ENCODE measurements around the gene CPNE2. TPM values are rescaled to one million over a fixed set of nuclear protein-coding genes. Genes with fewer than 3 reads are reported as not detected.

CPNE2 gene
- polyA plus RNA-seq, 2 of the 4 experiments (the other 2 are of a cell fraction), result 36.7 TPM

- Histone ChIP-seq H3K27ac (peak within 1 kb of the TSS; percentile 88 to 99), H3K4me2 (peak within 1 kb of the TSS; percentile 95), H3K9me3 (no peaks in the 10 kb centered on the region), H3K4me1 (peaks cover 24% of the 10 kb centered on the region), H3K4me3 (peak within 1 kb of the TSS; percentile 88)
- ATAC-seq (peak; percentile 92 to 97), DNase-seq (ENCODE audit: low read depth in 1 of 2, low spot score in 1 of 2) (peak; percentile 100), FAIRE-seq (peak; percentile 67)
- POLR2A ChIA-PET, result interaction anchor here (0.6 to 1.5 kb wide), 12 partner anchors 9 to 261 kb away, joined by 3 to 13 read pairs (median 3); partner anchors contain the start of genes ARL2BP, CIAPIN1, COQ9 and CPNE2
- CTCF ChIA-PET, result interaction anchor here (0.7 to 2.1 kb wide), 11 partner anchors 11 to 250 kb away, joined by 3 to 6 read pairs (median 3); partner anchors contain the start of gene ARL2BP
- peak; percentile 54; the same call in 1 of the 2 replicates for TF ChIP-seq RFX5 (IDR thresholded peaks at IDR 0.05)
- TF ChIP-seq KDM5A (IDR thresholded peaks at IDR 0.05), result peak; percentile 48; the same call in 1 of the 2 replicates
- TF ChIP-seq HOXB5 (CRISPR knock-in tag; IDR thresholded peaks at IDR 0.05), result peak; percentile 80; the same call in 1 of the 2 replicates
- TF ChIP-seq BCL3 (IDR thresholded peaks at IDR 0.05), result 0 out of 3 replicates have a peak, but pooled peaks have one; percentile 30
- TF ChIP-seq JUN (IDR thresholded peaks at IDR 0.05), result peak in 1 of 2 experiments; percentile 63; a peak in 3 of 5 replicates
- TF ChIP-seq PHF8 (IDR thresholded peaks at IDR 0.05; ENCODE audit: borderline replicate concordance, low read depth), result peak; percentile 79
- no peak for TF ChIP-seq CBX2 (IDR thresholded peaks at IDR 0.05; ENCODE audit: borderline replicate concordance, low read depth)
- TF ChIP-seq USF2 (IDR thresholded peaks at IDR 0.05), result peak; percentile 98
- TF ChIP-seq HOXA7 (CRISPR knock-in tag; IDR thresholded peaks at IDR 0.05), result no peak
- TF ChIP-seq TP53 (CRISPR knock-in tag; IDR thresholded peaks at IDR 0.05), result no peak; the same call in 1 of the 2 replicates
- 0 out of 2 replicates have a peak, but pooled peaks have one; percentile 32 for TF ChIP-seq MAX (IDR thresholded peaks at IDR 0.05)
- no peak for TF ChIP-seq CHD2 (IDR thresholded peaks at IDR 0.05; ENCODE audit: low read length, partially characterized antibody)
- TF ChIP-seq POLR2A (IDR thresholded peaks at IDR 0.05; ENCODE audit: low read length), result peak; percentile 88
- TF ChIP-seq ZSCAN20 (CRISPR knock-in tag; IDR thresholded peaks at IDR 0.05), result no peak
- no peak for TF ChIP-seq PBX3 (IDR thresholded peaks at IDR 0.05)
- TF ChIP-seq ZC3H11A (IDR thresholded peaks at IDR 0.05), result no peak
- 1% methylated on average over 54 of the region's 64 CpGs for WGBS (ENCODE audit: missing lambda C conversion rate)
Observed at GRCh38 chr16:57185945-57186871, 93.8 kb downstream of the CPNE2 start, which contains the start of the genes PSME3IP1 and RSPRY1. TSS of gene PSME3IP1 (minus strand) at chr16:57186039. CDS start at chr16:57173854, 12,185 bp downstream. TSS of gene RSPRY1 (plus strand) at chr16:57186329. CDS start at chr16:57204659, 18,330 bp downstream.

- peak overlapping the region; percentile 79 for H3K4me3 ChIP-seq
- H3K4me2 ChIP-seq, result peak overlapping the region; percentile 91
- no peak for FAIRE-seq
- no peaks in the 10 kb centered on the region for H3K9me3 ChIP-seq
- POLR2A ChIA-PET, result interaction anchor here (1.5 kb wide), 1 partner anchor 255 kb away, joined by 4 read pairs; the partner anchor contains the start of gene HERPUD1
- peaks cover 34% of the 10 kb centered on the region for H3K4me1 ChIP-seq
- CTCF ChIA-PET, result interaction anchor here (0.9 to 1.7 kb wide), 4 partner anchors 30 to 249 kb away, joined by 3 to 6 read pairs (median 3); partner anchors contain the start of gene ARL2BP
- WGBS (ENCODE audit: missing lambda C conversion rate), result 1% methylated on average over 28 of the region's 28 CpGs
- H3K27ac ChIP-seq, result peak overlapping the region; percentile 88 to 99
- peak; percentile 26 to 45; a peak in 5 of 6 replicates for ATAC-seq
- peak; percentile 22 to 35 for DNase-seq (ENCODE audit: low read depth in 1 of 2, low spot score in 1 of 2)
- TF ChIP-seq RNF2 (IDR thresholded peaks at IDR 0.05; ENCODE audit: borderline replicate concordance, low read depth) (no peak), ESRRA (IDR thresholded peaks at IDR 0.05; ENCODE audit: borderline replicate concordance, low read length) (no peak), HOXB5 (CRISPR knock-in tag; IDR thresholded peaks at IDR 0.05) (no peak), PBX3 (IDR thresholded peaks at IDR 0.05) (no peak), REST (IDR thresholded peaks at IDR 0.05) (no peak), USF2 (IDR thresholded peaks at IDR 0.05) (no peak), CBX8 (IDR thresholded peaks at IDR 0.05) (no peak), HES2 (IDR thresholded peaks at IDR 0.05) (no peak)
Observed at GRCh38 chr16:57186872-57187854, 94.8 kb downstream of the CPNE2 start.

Measured in A549 (cell line).